ENCODE data around the gene NOTCH4.

- TF ChIP-seq CTCF (conservative IDR thresholded peaks at IDR 0.05; ENCODE audit: low read length) (no peak), EZH2phosphoT487 (IDR thresholded peaks at IDR 0.05; ENCODE audit: borderline replicate concordance) (no peak)
Observed at GRCh38 chr6:32181148-32181702, 42.6 kb downstream of the NOTCH4 start.
